Endothelial cell of umbilical vein (primary cell): ENCODE measurements around the gene CHST11. TPM values are rescaled to one million over a fixed set of nuclear protein-coding genes. Genes with fewer than 3 reads are reported as not detected.

ENCODE experiments used
- BruUV-seq: library from RNA; stranded (reverse); fragments of 400-500 nt; replicated peaks from 2 replicates; lab custom pipeline; 2021; lab: Mats Ljungman, UMichigan
- CTCF ChIA-PET: fragments of 300-600, 350-600 bp; sonication (Branson Sonifier 250); formaldehyde crosslinking; loops from one replicate; lab custom pipeline; 2021; ENCODE audit warnings: antibody characterized with exemption, inconsistent platforms; lab: Charles Lee
- POLR2A ChIA-PET: fragments of 300-600, 350-600 bp; sonication (Branson Sonifier 250); formaldehyde crosslinking; loops from one replicate; lab custom pipeline; 2021; ENCODE audit warnings: antibody characterized with exemption, inconsistent platforms; lab: Charles Lee
- DNase-seq: peaks from one replicate; pipeline ENCODE4 v3.0.0-alpha.2; 2011; ENCODE audit warnings: low read depth, low spot score
- FAIRE-seq: peaks from 2 replicates; lab custom pipeline; 2011; peaks lifted over from hg19 to GRCh38; lab: Jason Lieb, UNC
- H2AFZ ChIP-seq: 2 replicates; pipeline ENCODE4 v1.6.0; 2012; ENCODE audit warnings: low read depth, low read length, control low read depth, inconsistent platforms
- H3K27ac ChIP-seq: 2 replicates; pipeline ENCODE4 v1.5.1; 2011; ENCODE audit warnings: low read depth, mild to moderate bottlenecking, control low read depth, low read length, moderate library complexity; ENCODE audit not compliant: insufficient read depth
- H3K27me3 ChIP-seq, 2 experiments: 2 replicates each; pipeline versions ENCODE4 v1.6.0 to v1.6.1; 2011; ENCODE audit warnings: low read length in 2 of 2, mixed read lengths in 1 of 2; ENCODE audit not compliant: control insufficient read depth in 2 of 2, insufficient read depth in 2 of 2
- H3K36me3 ChIP-seq, 2 experiments: 2 replicates in 1 of 2; 3 replicates in 1 of 2; pipeline ENCODE4 v1.5.1; 2011; ENCODE audit warnings: low read length in 2 of 2, mild to moderate bottlenecking in 1 of 2, moderate library complexity in 1 of 2; ENCODE audit not compliant: control insufficient read depth in 2 of 2, insufficient read depth in 2 of 2; ENCODE audit errors: extremely low read depth in 1 of 2
- H3K4me1 ChIP-seq: 3 replicates; pipeline ENCODE4 v1.5.1; 2011; ENCODE audit warnings: mild to moderate bottlenecking, low read length; ENCODE audit not compliant: control insufficient read depth, insufficient read depth; ENCODE audit errors: extremely low read depth
- H3K4me2 ChIP-seq: 2 replicates; pipeline ENCODE4 v1.6.1; 2011; ENCODE audit warnings: low read length, control low read depth, mixed read lengths; ENCODE audit not compliant: insufficient read depth
- H3K4me3 ChIP-seq, 3 experiments: fragments of 200-600 bp in 1 of 3; sonication (generic), shearing (Covaris generic) in 1 of 3; replicated peaks in 1 of 3; 2 replicates each; pipeline ENCODE4 v1.5.1; 2011 to 2016; ENCODE audit warnings: control low read depth in 3 of 3, low read length in 3 of 3, mild to moderate bottlenecking in 2 of 3, inconsistent platforms in 1 of 3, low read depth in 1 of 3, moderate library complexity in 1 of 3; ENCODE audit not compliant: insufficient read depth in 1 of 3
- H3K79me2 ChIP-seq: 2 replicates; pipeline ENCODE4 v1.6.0; 2012; ENCODE audit warnings: low read length, inconsistent platforms; ENCODE audit not compliant: control insufficient read depth, insufficient read depth
- H3K9ac ChIP-seq: replicated peaks from 2 replicates; pipeline ENCODE3; 2011; ENCODE audit warnings: low read length, control low read depth; ENCODE audit not compliant: insufficient read depth; ENCODE audit errors: extremely low read depth
- H3K9me1 ChIP-seq: replicated peaks from 3 replicates; pipeline ENCODE4 v1.6.0; 2011; ENCODE audit warnings: mild to moderate bottlenecking, low read length; ENCODE audit not compliant: control insufficient read depth, insufficient read depth; ENCODE audit errors: extremely low read depth
- H3K9me3 ChIP-seq: replicated peaks from 2 replicates; pipeline ENCODE4 v1.5.1; 2012; ENCODE audit warnings: low read length, inconsistent platforms; ENCODE audit not compliant: control insufficient read depth, insufficient read depth
- H4K20me1 ChIP-seq: replicated peaks from 2 replicates; pipeline ENCODE3; 2011; ENCODE audit warnings: mild to moderate bottlenecking, low read length; ENCODE audit not compliant: control insufficient read depth, insufficient read depth; ENCODE audit errors: extremely low read depth
- EZH2 ChIP-seq: IDR thresholded peaks from 2 replicates; pipeline ENCODE4 v1.6.1; 2012; ENCODE audit warnings: borderline replicate concordance, low read depth, mild to moderate bottlenecking, moderate library complexity, low read length, inconsistent platforms; ENCODE audit not compliant: severe bottlenecking
- FOS ChIP-seq: IDR thresholded peaks from 2 replicates; pipeline ENCODE4 v1.6.1; 2011; ENCODE audit warnings: mild to moderate bottlenecking, low read length, moderate library complexity, borderline replicate concordance; ENCODE audit not compliant: insufficient read depth
- GATA2 ChIP-seq: IDR thresholded peaks from 2 replicates; pipeline ENCODE4 v1.7.0; 2011; ENCODE audit warnings: low read depth, mild to moderate bottlenecking, moderate library complexity, mixed read lengths, low read length; ENCODE audit not compliant: insufficient read length, insufficient read depth
- JUN ChIP-seq: IDR thresholded peaks from 2 replicates; pipeline ENCODE4 v1.6.1; 2011; ENCODE audit warnings: borderline replicate concordance, low read depth; ENCODE audit not compliant: insufficient read length, insufficient read depth
- MYC ChIP-seq: IDR thresholded peaks from one replicate; pipeline ENCODE4 v1.6.1; 2011; ENCODE audit warnings: mild to moderate bottlenecking, low read depth, low read length
- POLR2A ChIP-seq: IDR thresholded peaks from 2 replicates; pipeline ENCODE4 v1.6.1; 2012; ENCODE audit warnings: low read depth, mild to moderate bottlenecking, control low read depth, low read length
- POLR2AphosphoS5 ChIP-seq: IDR thresholded peaks from 2 replicates; pipeline ENCODE4 v1.6.1; 2012; ENCODE audit warnings: low read depth, mild to moderate bottlenecking, control low read depth, low read length, moderate library complexity; ENCODE audit not compliant: insufficient read depth
- dilution Hi-C: fragments of 300-500 bp; cut with MboI; formaldehyde crosslinking; loops from one replicate; pipeline ENCODE4 v1.15.0; 2019; ENCODE audit warnings: low sequenced_read_pairs; ENCODE audit not compliant: extremely low pct_ligation_motif_present
- intact Hi-C: fragments of 100-400 bp; cut with micrococcal nuclease; formaldehyde crosslinking; loops from one replicate; pipeline ENCODE4 v1.10.0; 2022
- polyA plus RNA-seq, 4 experiments: library from polyadenylated mRNA; depleted of rRNA in 3 of 4; stranded (reverse) in 3 of 4; unstranded in 1 of 4; fragments of >200 nt; gene quantifications; 2 replicates each; pipeline versions ENCODE4 v1.2.1 to v1.2.3, GENCODE V29; 2011 to 2012; ENCODE audit warnings: missing spikeins in 1 of 4
- total RNA-seq: library from RNA; stranded (reverse); gene quantifications from 2 replicates; pipeline ENCODE4 v1.2.3, GENCODE V29; 2021
- TF ChIP-seq, protein P1 (sequence below): IDR thresholded peaks from 2 replicates; pipeline ENCODE4 v1.6.1; 2011; ENCODE audit not compliant: insufficient read depth, insufficient read length
- TF ChIP-seq, protein P2 (sequence below), 2 donors: IDR thresholded peaks; 1 replicate in 1 of 2; 2 replicates in 1 of 2; pipeline ENCODE4 v1.5.1; 2011; ENCODE audit warnings: low read length in 2 of 2, mild to moderate bottlenecking in 2 of 2, moderate library complexity in 2 of 2, control low read depth in 1 of 2, inconsistent platforms in 1 of 2, low read depth in 1 of 2; ENCODE audit not compliant: insufficient read depth in 1 of 2; ENCODE audit errors: extremely low read depth in 1 of 2

CHST11 gene
- total and polyA plus RNA-seq, 2 donors (not counting 3 experiments of a cell fraction or from before 2014, with no cell fraction given): 19.7 to 20.9 TPM

DNA sequence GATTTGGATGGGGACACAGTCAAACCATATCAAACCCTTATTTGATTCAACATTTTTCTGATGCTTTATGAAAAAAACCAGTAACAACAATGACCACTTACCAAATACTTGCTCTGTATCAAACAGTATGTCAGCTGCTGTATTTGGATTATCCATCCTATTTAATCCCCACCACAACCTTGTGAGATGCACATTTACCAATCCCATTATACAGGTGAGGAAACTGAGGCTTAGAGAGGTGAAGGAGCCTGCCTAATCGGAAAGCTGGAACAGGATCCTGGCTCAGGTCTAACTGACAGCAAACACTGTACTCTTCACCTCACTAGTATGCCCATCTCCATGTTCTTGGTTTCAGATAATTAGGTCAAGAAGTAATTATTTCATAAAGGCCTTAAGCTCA is 13.8 kb downstream of the CHST11 start:
- H3K4me2 ChIP-seq: no peak overlapping the region
- no peak overlapping the region for H3K9ac ChIP-seq
- intact Hi-C loops (no loop called here), dilution Hi-C loops (no loop called here)
- no peak for FAIRE-seq
- no peak overlapping the region for H3K27ac ChIP-seq
- no peaks in the 10 kb centered on the region for H3K9me1 ChIP-seq
- CTCF ChIA-PET: interaction anchor here (0.9 kb wide), 1 partner anchor 11 kb away, joined by 3 read pairs; no protein-coding TSS in a partner anchor
- peaks cover 4% of the 10 kb centered on the region for H3K4me1 ChIP-seq
- H4K20me1 ChIP-seq: peaks cover 2% of the 10 kb centered on the region
- H2AFZ ChIP-seq: no peak overlapping the region
- no peaks in the 10 kb centered on the region for H3K36me3 ChIP-seq
- H3K27me3 ChIP-seq: no peaks in the 10 kb centered on the region
- TF ChIP-seq GATA2 (no peak), POLR2AphosphoS5 (no peak), MYC (no peak), POLR2A (no peak), EZH2 (no peak), JUN (no peak), FOS (no peak)
- TF ChIP-seq, protein P1, sequence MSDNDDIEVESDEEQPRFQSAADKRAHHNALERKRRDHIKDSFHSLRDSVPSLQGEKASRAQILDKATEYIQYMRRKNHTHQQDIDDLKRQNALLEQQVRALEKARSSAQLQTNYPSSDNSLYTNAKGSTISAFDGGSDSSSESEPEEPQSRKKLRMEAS: no peak
- TF ChIP-seq, protein P2, sequence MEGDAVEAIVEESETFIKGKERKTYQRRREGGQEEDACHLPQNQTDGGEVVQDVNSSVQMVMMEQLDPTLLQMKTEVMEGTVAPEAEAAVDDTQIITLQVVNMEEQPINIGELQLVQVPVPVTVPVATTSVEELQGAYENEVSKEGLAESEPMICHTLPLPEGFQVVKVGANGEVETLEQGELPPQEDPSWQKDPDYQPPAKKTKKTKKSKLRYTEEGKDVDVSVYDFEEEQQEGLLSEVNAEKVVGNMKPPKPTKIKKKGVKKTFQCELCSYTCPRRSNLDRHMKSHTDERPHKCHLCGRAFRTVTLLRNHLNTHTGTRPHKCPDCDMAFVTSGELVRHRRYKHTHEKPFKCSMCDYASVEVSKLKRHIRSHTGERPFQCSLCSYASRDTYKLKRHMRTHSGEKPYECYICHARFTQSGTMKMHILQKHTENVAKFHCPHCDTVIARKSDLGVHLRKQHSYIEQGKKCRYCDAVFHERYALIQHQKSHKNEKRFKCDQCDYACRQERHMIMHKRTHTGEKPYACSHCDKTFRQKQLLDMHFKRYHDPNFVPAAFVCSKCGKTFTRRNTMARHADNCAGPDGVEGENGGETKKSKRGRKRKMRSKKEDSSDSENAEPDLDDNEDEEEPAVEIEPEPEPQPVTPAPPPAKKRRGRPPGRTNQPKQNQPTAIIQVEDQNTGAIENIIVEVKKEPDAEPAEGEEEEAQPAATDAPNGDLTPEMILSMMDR (IDR thresholded peaks at IDR 0.05; ENCODE audit: extremely low read depth in 1 of 2, insufficient read depth in 1 of 2, low read depth in 1 of 2, low read length in 2 of 2): no peak
- no TSS peak for BruUV-seq
- POLR2A ChIA-PET: no interaction called here
- DNase-seq: no peak
- H3K79me2 ChIP-seq: peaks cover 64% of the 10 kb centered on the region
- H3K9me3 ChIP-seq: no peaks in the 10 kb centered on the region
- H3K4me3 ChIP-seq: no peak overlapping the region
